GM18951 (cell line): ENCODE data around the gene CDCP1.

ENCODE experiments used
- POLR2A ChIP-seq: IDR thresholded peaks from 4 replicates; pipeline ENCODE4 v1.6.1; 2011; ENCODE audit warnings: mild to moderate bottlenecking; ENCODE audit not compliant: insufficient read length, insufficient read depth; ENCODE audit errors: extremely low read depth
- in situ Hi-C: fragments of 300-500 bp; cut with MboI; formaldehyde crosslinking; loops from one replicate; pipeline ENCODE4 v1.12.0; 2022; ENCODE audit warnings: low sequenced_read_pairs, mixed read lengths, inconsistent platforms; ENCODE audit not compliant: unreplicated experiment

Gene CDCP1

DNA sequence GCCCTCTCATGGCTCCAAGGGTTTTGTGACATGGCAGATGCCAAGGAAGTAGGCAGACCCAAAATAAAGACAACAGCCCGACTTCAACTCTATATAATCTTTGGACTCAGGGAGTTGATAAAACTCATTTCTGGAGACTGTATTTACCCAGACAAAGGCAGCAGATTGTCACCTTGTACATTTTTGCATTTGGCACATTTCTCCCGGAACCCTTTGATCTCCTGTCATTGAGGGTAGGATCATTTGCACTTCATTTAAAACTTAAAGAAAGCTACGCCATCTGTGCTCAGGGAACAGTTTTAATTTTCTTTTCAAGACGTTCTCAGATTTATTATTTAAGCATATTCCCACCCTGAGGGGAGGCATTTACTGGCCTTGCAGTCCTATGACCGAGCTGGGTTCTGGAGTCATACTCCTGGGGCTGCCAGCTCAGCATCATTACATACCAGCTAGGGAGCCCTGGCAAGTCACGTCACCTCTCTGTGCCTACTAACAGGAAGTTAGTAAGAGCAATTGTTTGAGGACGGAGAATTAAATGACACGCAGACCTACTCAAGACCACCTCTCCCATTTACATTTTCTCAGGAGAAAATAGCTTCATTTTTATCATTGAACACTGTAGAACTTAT lies 5.9 kb downstream of the CDCP1 start:
- in situ Hi-C loops, result no loop called here
- TF ChIP-seq POLR2A, result no peak

DNA sequence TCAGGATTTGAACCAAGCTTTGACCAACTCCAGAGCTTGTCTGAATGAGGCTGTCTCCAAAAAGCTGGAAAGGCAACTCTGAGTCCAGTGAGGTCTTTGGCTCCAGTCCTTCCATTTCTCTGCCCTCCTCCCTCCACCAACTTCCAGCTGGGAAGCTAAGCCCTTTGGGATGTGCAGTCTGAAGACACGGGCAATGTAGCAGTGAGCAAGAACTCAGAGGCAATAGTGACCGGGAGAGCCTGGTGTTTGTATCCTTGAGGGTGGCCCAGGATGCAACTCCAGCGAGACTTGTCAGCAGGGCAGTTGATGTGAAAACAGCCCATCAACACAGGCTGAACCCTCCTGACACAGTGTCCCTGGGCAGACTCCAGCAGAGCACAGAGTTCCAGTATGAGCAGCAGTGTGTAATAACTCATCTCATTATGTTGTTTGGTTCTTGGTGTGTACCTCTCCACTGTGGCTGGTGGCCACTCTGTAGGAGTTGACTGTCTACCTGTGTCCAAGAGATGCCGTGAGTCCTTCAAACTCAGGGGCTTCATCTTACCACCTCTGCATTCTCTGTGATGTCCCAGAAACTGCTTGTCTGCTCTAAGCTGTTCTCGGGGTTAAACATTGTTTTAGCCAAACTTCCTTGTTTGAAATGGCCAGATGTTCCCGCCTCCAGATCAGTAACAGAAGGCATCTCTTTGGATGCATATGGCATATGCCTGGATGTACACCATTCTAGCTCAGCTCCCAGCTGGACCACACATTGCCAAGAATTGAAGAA lies 6.6 kb downstream of the CDCP1 start:
- TF ChIP-seq POLR2A, result no peak

DNA sequence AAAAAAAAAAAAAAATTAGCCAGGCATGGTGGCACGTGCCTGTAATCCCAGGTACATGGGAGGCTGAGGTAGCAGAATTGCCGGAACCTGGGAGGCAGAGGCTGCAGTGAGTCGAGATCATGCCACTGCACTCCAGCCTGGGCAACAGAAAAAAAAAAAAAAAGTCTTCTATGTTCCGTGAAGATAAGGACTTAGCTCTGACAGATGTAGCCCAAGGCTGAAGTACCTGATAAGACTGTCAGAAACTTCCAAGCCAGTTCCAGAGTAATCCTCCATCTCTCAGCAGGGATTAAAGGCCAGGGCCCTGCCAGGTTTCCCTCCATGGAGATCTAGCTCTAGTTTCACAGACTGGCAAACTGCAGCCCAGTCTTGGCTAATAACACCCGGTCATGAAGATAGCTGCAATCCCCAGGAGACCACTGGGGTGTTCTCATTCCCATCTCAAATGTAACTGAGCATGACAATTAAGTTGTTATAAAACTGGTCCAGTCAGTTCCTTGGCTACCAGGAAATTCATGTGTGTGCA lies 8.5 kb downstream of the CDCP1 start:
- in situ Hi-C loops, result no loop called here
- TF ChIP-seq POLR2A, result no peak

More for the DNA sequence above, 6.6 kb downstream of the CDCP1 start:
- in situ Hi-C loops, result no loop called here

DNA sequence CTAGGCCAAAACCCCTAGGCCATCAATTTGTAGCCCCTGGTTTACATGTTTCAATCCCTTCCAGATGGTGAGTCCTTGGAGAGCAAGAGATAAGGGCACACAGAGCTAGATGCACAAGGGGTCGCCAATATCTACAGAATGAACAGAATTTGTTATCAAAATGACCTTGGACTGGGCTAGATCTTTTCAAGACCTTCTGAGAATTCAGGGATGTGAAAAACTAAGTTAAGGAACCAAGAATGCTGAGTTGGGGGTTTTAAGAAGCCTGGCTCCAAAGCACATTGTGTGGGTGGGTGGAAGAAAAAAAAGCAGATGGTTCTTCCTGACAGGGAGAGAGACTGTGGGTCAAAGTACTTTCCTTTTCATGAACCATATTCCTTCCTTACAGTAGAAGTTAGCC lies 10.2 kb downstream of the CDCP1 start:
- no peak for TF ChIP-seq POLR2A
- in situ Hi-C loops, result no loop called here

DNA sequence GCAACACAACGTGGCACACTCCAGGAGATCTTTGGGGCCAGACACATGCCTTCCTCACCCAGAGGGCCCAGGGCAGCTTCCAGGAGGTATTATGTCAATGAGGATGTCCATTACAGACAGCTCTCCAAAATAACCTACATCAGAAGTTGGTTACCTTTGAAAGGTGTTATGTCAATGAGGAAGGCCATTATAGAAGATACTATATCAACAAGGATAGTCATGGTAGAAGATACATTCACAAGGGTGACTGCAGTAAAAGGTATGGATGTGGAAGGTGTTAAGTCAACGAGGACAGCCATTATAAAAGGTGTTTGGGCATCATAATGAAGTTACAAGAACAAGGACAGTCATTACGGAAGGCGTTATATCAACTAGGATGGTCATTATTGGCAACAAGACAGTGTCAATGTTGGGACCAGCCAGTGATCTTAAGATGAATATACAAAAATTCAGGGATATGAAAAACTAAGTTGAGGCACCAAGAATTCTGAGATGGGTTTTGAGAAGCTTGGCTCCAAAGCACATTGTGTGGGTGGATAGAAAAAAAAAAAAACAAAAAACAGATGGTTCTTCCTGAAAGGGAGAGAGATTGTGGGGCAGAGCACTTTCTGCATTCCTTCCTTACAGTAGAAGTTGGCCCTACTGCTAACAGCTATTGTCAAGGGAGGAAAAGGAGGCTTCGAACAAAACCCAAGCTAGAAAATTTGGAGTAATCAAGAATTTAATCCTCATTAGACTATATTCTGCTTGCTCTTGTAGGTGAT lies 11.2 kb downstream of the CDCP1 start:
- TF ChIP-seq POLR2A, result no peak
- in situ Hi-C loops, result no loop called here

DNA sequence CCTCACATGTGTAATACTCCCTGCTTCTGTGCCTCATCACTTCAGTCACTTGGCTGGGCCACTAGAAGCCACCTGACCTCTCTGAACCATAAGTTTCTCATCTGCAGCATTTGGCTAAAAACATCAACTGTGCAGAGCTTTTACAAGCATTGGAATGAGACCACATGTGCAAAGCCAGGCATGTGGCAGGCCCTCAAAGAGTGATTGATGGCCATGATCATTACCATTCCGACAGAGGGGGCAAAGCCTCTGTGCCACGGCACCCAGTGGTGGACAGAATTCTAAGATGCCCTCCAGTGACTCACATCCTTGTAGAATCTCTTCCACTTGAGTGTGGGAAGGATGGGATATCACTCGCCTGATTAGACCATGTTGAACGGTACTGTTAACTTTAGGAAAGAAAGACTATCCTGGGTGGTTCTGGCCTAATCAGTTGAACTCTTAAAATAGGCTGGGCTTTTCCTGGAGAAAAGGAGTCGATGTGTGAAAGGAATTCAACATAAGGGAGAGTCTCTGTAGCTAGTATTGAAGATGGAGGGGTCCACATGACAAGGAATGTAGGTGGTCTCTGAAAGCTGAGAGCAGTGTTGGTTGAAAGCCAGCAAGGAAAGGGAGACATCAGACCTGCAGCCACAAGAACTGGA lies 13.5 kb downstream of the CDCP1 start:
- no peak for TF ChIP-seq POLR2A
- in situ Hi-C loops, result no loop called here

DNA sequence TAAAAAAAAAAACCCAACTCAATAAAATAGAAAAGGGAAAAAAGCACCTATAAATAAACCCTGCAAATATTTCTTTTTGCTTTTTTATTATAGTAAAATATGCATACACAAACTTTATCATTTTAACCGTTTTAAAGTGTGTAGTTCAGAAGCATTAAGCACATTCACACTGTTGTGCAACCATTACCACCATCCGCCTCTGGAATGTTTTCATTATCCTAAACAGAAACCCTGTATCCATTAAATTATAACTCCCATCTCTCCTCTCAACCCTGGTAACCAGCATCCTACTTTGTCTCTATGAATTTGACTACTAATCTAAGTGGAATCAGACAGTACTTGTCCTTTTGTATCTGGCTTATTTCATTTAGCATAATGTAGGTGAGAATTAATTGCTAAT lies 15.0 kb downstream of the CDCP1 start:
- in situ Hi-C loops, result no loop called here

DNA sequence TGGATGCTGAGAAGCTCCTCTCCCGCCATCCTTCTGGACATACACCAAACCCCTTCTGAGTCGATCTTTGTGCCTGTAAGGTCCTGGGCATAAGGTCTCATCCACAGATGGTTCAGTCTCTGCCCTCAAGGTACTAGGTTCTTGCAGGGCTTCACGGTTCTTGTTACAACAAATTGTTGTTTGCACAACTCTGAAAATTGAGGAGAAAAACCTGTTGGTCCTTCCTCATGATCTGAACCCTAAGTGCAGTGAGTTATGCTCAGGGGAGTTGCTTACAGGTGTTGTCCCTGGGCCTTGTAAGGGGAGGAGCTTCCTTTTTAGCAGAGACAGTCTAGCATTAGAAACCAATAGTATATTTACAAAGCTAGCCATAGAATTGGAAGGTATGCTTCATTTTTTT lies 15.7 kb downstream of the CDCP1 start:
- no peak for TF ChIP-seq POLR2A
- in situ Hi-C loops, result no loop called here

More for the DNA sequence above, 15.0 kb downstream of the CDCP1 start:
- TF ChIP-seq POLR2A, result no peak

DNA sequence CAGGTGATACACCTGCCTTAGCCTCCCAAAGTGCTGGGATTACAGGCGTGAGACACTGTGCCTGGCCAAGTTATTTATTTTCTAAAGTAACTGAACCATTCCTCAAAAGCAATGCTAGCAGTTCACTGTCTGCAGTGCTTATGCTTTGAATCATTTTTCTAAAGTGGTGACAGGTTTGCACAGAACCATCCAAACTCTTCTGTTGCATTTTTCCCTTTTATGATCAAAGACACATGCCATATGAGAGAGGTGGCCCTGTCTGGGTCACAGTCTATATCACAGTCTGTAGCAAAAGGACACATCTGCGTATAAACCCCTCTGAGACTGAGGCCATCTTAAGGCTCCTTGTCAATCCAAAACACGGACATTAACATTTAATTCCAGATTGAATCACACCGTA lies 17.2 kb downstream of the CDCP1 start:
- in situ Hi-C loops, result no loop called here
- no peak for TF ChIP-seq POLR2A

DNA sequence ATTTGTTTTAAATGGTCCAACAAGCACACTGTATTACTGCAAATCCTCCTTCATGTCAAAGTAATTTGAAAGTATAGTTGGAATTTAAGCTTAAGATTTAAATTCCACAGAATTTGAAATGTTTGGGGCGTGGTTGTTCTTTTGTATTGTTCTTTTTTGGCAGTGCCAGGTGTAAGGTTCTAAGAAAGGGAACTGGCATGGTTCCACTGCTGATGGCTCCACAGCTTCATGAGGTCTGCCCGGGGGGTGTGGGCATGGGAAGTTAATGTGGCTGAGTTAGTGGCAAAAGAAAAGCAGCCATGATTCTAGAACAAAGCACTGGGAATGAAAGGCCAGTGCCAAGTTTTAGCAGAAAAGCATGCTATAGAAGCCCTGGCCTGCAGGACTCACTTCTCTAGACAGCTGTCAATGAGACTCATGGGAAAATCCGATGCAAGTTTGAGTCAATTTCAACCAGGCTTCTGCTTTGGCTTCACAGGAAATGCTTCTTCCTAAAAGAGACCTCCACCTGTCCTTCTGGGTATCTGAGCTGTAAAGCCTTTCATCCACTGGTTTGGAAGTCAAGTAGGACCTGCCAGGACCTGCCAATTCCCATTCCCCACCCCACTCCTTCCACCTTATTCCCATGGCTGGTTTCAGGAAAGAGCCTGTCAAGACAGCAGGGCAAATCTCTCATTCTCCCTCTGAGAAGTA lies 18.9 kb downstream of the CDCP1 start:
- TF ChIP-seq POLR2A, result no peak
- in situ Hi-C loops, result no loop called here

DNA sequence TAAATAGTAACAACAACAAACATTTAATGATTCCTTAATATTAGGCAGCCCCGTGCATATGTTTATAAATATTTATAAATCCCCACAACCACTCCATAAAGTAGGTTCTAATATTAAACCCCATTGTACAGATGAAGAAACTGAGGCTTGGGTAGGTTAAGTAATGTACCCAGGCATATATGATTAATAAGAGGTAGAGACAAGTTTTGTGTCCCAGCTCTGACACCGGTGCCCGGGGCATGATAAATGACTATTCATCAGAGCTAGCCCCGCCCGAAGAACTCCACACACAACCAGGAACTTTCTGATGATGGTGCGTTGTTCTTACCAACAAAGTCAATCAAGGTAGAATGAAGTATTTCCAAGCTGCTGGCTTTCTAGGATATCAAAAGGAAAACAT lies 19.4 kb downstream of the CDCP1 start:
- in situ Hi-C loops, result no loop called here
- TF ChIP-seq POLR2A, result no peak

DNA sequence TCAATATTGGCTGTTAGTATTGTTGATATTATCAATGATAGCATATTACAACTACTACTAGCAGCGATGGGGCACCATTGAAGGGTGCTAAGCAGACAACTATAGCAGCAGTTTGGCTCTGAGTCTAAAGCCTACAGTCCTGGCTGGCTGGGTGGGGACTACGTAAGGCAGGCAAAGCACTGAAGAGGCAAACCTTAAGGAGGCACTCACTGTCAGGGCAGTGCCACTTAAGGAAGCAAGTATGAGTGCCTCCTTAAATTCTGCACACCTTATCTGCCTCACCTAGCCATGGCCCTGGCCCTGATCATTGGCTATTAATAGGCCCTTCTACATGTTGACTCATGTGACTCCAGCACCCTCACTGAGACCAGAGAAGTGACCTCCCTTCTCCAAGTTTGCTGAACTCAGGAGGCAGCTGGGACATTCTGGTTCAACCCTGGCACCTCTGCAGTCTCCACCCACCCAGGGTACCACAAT lies 20.6 kb downstream of the CDCP1 start:
- TF ChIP-seq POLR2A, result no peak
- in situ Hi-C loops, result no loop called here
